ENCODE data around the gene SCAF1.

DNA sequence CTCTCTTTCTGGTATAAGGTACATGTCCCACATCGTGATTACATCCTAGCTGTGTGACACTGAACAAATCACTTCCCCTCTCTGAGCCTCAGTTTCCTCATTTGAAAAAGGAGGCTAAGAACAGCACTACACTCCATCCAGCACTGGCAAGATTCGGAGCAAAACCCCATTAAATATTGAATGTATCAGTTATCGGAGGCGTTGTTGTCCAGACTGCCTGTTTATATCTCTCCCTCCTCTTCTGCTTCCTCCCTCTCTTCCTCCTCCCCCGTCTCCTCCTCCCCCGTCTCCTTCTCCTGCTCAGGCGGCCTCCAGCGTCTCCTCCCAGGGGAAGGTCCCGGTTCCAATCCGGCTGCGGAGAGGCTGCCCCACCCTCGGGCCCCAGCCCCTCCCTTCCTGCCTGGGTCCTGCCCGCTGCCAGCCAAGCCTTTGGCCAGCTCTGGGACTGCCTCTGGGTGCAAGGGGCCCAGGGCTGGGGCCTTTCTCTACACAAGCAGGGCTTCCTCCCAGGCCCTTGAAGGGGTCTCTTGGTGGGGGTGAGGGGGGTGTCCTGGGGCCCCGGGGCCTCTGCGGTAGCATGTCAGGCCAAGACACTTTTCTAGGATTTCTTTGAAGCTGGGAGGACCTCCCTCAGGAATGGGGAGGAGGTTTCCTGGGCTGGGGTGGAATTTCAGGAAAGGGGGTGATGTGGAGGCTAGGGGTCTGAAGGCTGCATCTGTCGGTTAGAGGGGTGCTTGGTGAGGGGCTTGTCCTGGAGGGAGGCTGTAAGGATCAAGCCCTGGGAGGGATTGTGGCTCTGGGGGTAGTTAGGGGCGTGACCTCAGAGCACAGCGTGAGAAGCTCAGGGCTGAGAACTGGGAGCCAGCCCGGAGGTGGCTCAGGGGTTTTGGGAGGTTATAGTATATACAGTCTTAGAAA lies 3.9 kb upstream of the SCAF1 start:
- TF ChIP-seq, protein P1, sequence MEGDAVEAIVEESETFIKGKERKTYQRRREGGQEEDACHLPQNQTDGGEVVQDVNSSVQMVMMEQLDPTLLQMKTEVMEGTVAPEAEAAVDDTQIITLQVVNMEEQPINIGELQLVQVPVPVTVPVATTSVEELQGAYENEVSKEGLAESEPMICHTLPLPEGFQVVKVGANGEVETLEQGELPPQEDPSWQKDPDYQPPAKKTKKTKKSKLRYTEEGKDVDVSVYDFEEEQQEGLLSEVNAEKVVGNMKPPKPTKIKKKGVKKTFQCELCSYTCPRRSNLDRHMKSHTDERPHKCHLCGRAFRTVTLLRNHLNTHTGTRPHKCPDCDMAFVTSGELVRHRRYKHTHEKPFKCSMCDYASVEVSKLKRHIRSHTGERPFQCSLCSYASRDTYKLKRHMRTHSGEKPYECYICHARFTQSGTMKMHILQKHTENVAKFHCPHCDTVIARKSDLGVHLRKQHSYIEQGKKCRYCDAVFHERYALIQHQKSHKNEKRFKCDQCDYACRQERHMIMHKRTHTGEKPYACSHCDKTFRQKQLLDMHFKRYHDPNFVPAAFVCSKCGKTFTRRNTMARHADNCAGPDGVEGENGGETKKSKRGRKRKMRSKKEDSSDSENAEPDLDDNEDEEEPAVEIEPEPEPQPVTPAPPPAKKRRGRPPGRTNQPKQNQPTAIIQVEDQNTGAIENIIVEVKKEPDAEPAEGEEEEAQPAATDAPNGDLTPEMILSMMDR (IDR thresholded peaks at IDR 0.05), result no peak
- no peak for TF ChIP-seq POLR2A (IDR thresholded peaks at IDR 0.05)

All from body of pancreas (tissue), 4 donors.